HG02970 (cell line): ENCODE measurements around the gene SLC35G2.
"Not testable (repeated sequence)": the region's sequence is repeated elsewhere in the genome, so short reads cannot be mapped to it uniquely, and the experiment has no call there.

Experiments
- ATAC-seq: cut with Tn5 transposase; IDR thresholded peaks from one replicate; pipeline ENCODE4 v1.9.1; 2021; ENCODE audit warnings: mild to moderate bottlenecking, moderate library complexity, moderate number of reproducible peaks; ENCODE audit not compliant: unreplicated experiment, low FRiP score

SLC35G2 gene

GRCh38 chr3:136818769-136819391, at the start of gene SLC35G2:
TSS of gene SLC35G2 (plus strand) at chr3:136819126. CDS start at chr3:136854461, 35,335 bp downstream.
- ATAC-seq, result no peak

GRCh38 chr3:136772709-136773108, 46.2 kb upstream of the SLC35G2 start:
- no peak for ATAC-seq

GRCh38 chr3:136778865-136779264, 40.1 kb upstream of the SLC35G2 start:
- no peak for ATAC-seq

GRCh38 chr3:136780741-136781140, 38.2 kb upstream of the SLC35G2 start:
- no peak for ATAC-seq

GRCh38 chr3:136783708-136784191, 35.2 kb upstream of the SLC35G2 start:
- ATAC-seq, result no peak

GRCh38 chr3:136787349-136787748, 31.6 kb upstream of the SLC35G2 start:
- ATAC-seq, result no peak

GRCh38 chr3:136788154-136788553, 30.8 kb upstream of the SLC35G2 start:
- ATAC-seq, result no peak

GRCh38 chr3:136789976-136790375, 28.9 kb upstream of the SLC35G2 start:
- ATAC-seq, result no peak

- ATAC-seq, result no peak
Measured at GRCh38 chr3:136790786-136791185, 28.1 kb upstream of the SLC35G2 start.

GRCh38 chr3:136792556-136793330, 26.2 kb upstream of the SLC35G2 start:
- no peak for ATAC-seq

GRCh38 chr3:136801146-136801545, 17.8 kb upstream of the SLC35G2 start:
- not testable (repeated sequence) for ATAC-seq

- no peak for ATAC-seq
Measured at GRCh38 chr3:136802481-136802996, 16.4 kb upstream of the SLC35G2 start.

- no peak for ATAC-seq
Measured at GRCh38 chr3:136804141-136804540, 14.8 kb upstream of the SLC35G2 start.

GRCh38 chr3:136804813-136805212, 14.1 kb upstream of the SLC35G2 start:
- no peak for ATAC-seq

- ATAC-seq, result no peak
Measured at GRCh38 chr3:136805795-136806194, 13.1 kb upstream of the SLC35G2 start.

- no peak for ATAC-seq
Measured at GRCh38 chr3:136811701-136812100, 7.2 kb upstream of the SLC35G2 start.

- ATAC-seq, result no peak
Measured at GRCh38 chr3:136817448-136817847, 1.5 kb upstream of the SLC35G2 start.

GRCh38 chr3:136818191-136818768, 646 bp upstream of the SLC35G2 start:
- no peak for ATAC-seq

- ATAC-seq, result no peak
Measured at GRCh38 chr3:136819392-136819730, 435 bp downstream of the SLC35G2 start.

- ATAC-seq, result no peak
Measured at GRCh38 chr3:136819731-136820679, 1.1 kb downstream of the SLC35G2 start.
